ENCODE data around the gene URB2. TPM values are rescaled to one million over a fixed set of nuclear protein-coding genes. Genes with fewer than 3 reads are reported as not detected.

Gene URB2
- total RNA-seq, 1 donor from 2014 or later = 5.5 TPM

- no peak for DNase-seq (ENCODE audit: low spot score)
- intact Hi-C loops (cut with DNase I) = no loop called here
Observed at GRCh38 chr1:229641306-229641705, 15.3 kb downstream of the URB2 start.

GRCh38 chr1:229642376-229642775 lies 16.3 kb downstream of the URB2 start:
- intact Hi-C loops (cut with DNase I) = no loop called here
- no peak for DNase-seq (ENCODE audit: low spot score)

GRCh38 chr1:229642970-229643369 lies 16.9 kb downstream of the URB2 start:
- intact Hi-C loops (cut with DNase I) = no loop called here
- no peak for DNase-seq (ENCODE audit: low spot score)

- DNase-seq (ENCODE audit: low spot score) = no peak
- intact Hi-C loops (cut with DNase I) = no loop called here
Observed at GRCh38 chr1:229643996-229644745, 18.1 kb downstream of the URB2 start.

GRCh38 chr1:229645324-229645993 lies 19.4 kb downstream of the URB2 start:
- intact Hi-C loops (cut with DNase I) = no loop called here
- DNase-seq (ENCODE audit: low spot score) = no peak

- DNase-seq (ENCODE audit: low spot score) = no peak
- intact Hi-C loops (cut with DNase I) = no loop called here
Observed at GRCh38 chr1:229648406-229648805, 22.4 kb downstream of the URB2 start.

DNA sequence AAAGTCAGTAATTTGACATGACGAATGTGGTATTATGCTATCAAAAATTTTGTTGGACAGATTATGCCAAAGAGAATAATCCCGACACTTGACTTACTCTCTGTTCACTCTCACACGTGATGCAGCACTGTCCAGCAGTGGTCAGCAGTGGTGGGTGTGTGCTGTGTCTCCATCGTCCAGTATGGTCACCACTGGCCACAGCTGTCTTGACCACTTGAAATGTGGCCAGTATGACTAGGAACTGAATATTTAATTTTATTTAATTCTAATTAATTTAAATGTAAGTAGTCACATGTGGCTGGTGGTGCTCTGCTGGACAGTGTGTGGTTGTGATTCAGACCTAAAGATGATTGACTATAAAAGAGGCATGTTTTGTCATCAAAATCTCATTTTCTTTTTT lies 24.0 kb downstream of the URB2 start:
- DNase-seq (ENCODE audit: low spot score) = no peak
- intact Hi-C loops (cut with DNase I) = no loop called here

DNA sequence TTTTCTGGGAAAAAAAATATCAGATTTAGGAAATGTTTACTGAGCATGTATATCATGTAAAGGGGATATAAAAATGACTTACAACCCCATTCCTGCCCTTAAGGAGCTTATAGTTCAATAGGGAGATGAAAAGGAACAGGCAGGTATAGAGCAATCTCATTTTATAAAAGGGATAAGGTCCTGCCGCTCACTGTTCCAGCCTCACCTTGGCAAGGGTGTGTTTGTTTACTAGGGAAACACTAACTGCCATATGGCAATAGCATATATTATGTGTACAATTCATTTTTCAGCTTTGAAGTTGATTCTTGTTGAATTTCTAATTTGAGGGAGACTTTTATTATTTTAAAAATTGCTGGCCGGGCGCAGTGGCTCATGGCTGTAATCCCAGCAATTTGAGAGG lies 25.5 kb downstream of the URB2 start:
- no peak for DNase-seq (ENCODE audit: low spot score)
- intact Hi-C loops (cut with DNase I) = no loop called here

DNA sequence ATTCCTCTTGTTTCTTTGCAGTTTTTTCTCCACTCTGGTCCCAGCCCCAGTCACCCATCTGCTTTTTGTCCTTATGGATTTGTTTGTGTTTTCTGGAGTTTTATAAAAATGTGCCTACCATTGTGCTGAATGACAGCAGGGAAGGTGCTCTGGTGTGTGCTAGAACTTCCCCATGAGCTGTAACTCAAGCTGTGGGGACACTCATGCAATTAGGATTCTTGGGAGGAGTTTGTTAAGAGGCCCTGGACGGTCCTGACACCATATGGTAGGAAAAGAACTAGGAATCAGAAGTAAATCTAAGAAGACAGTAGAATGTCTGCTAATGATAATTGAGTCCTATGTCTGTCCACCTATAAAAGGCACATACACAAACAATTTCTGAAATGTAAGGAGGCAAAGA lies 27.4 kb downstream of the URB2 start:
- intact Hi-C loops (cut with DNase I) = no loop called here

GRCh38 chr1:229655781-229656180 lies 29.7 kb downstream of the URB2 start:
- DNase-seq (ENCODE audit: low spot score) = no peak
- intact Hi-C loops (cut with DNase I) = no loop called here

More for the DNA sequence above, 27.4 kb downstream of the URB2 start:
- no peak for DNase-seq (ENCODE audit: low spot score)

- intact Hi-C loops (cut with DNase I) = no loop called here
- no peak for DNase-seq (ENCODE audit: low spot score)
Observed at GRCh38 chr1:229657993-229658755, 32.1 kb downstream of the URB2 start.

GRCh38 chr1:229661022-229661877 lies 35.2 kb downstream of the URB2 start:
- intact Hi-C loops (cut with DNase I) = loop anchor here (1.0 to 10.0 kb wide), 3 partner anchors 404 to 649 kb away; partner anchors contain the start of gene GALNT2
- DNase-seq (ENCODE audit: low spot score) = peak; percentile 91

- DNase-seq (ENCODE audit: low spot score) = no peak
- intact Hi-C loops (cut with DNase I) = loop anchor here (1.0 to 10.0 kb wide), 3 partner anchors 403 to 648 kb away; partner anchors contain the start of gene GALNT2
Observed at GRCh38 chr1:229661897-229662296, 35.9 kb downstream of the URB2 start.

GRCh38 chr1:229664133-229664689 lies 38.2 kb downstream of the URB2 start:
- no peak for DNase-seq (ENCODE audit: low spot score)
- intact Hi-C loops (cut with DNase I) = loop anchor here (5.0 to 10.0 kb wide), 2 partner anchors 401 to 503 kb away; partner anchors contain the start of gene GALNT2

GRCh38 chr1:229665912-229666558 lies 40.0 kb downstream of the URB2 start:
- intact Hi-C loops (cut with DNase I) = loop anchor here (10.0 kb wide), 1 partner anchor 399 kb away; the partner anchor contains the start of gene GALNT2

GRCh38 chr1:229666585-229666984 lies 40.5 kb downstream of the URB2 start:
- no peak for DNase-seq (ENCODE audit: low spot score)
- intact Hi-C loops (cut with DNase I) = loop anchor here (10.0 kb wide), 1 partner anchor 398 kb away; the partner anchor contains the start of gene GALNT2

More at GRCh38 chr1:229665912-229666558, 40.0 kb downstream of the URB2 start:
- DNase-seq (ENCODE audit: low spot score) = no peak

GRCh38 chr1:229669333-229669732 lies 43.3 kb downstream of the URB2 start:
- intact Hi-C loops (cut with DNase I) = loop anchor here (10.0 kb wide), 1 partner anchor 395 kb away; the partner anchor contains the start of gene GALNT2
- DNase-seq (ENCODE audit: low spot score) = no peak

- no peak for DNase-seq (ENCODE audit: low spot score)
- intact Hi-C loops (cut with DNase I) = no loop called here
Observed at GRCh38 chr1:229671310-229671709, 45.3 kb downstream of the URB2 start.

Measured in cardiac septum (tissue), 1 donor.